Smooth muscle cell (in vitro differentiated cells): Measurements from ENCODE around the gene CYP39A1. TPM values are rescaled to one million over a fixed set of nuclear protein-coding genes. Genes with fewer than 3 reads are reported as not detected.
A peak's percentile ranks its signal among the peaks of the same experiment; 100 is the strongest.

Experiments used
- DNase-seq: peaks from one replicate; lab custom pipeline; 2025; ENCODE audit not compliant: unreplicated experiment; lab: John Stamatoyannopoulos, UW
- H2AFZ ChIP-seq: fragments of 200-600 bp; sonication (generic); 2 replicates; pipeline ENCODE4 v1.6.0; 2016; ENCODE audit warnings: antibody characterized with exemption, low read depth, mild to moderate bottlenecking
- H3F3A ChIP-seq: fragments of 200-600 bp; sonication (generic); 2 replicates; pipeline ENCODE4 v1.6.0; 2017; ENCODE audit warnings: antibody characterized with exemption, low read depth
- H3K27ac ChIP-seq: fragments of 200-600 bp; sonication (generic); 2 replicates; pipeline ENCODE4 v1.5.1; 2016; ENCODE audit warnings: low read depth, mild to moderate bottlenecking
- H3K27me3 ChIP-seq: fragments of 200-600 bp; sonication (generic); 2 replicates; pipeline ENCODE4 v1.6.1; 2016; ENCODE audit warnings: low read depth, mild to moderate bottlenecking
- H3K36me3 ChIP-seq: fragments of 200-600 bp; sonication (generic); 2 replicates; pipeline ENCODE4 v1.5.1; 2016; ENCODE audit warnings: low read depth
- H3K4me1 ChIP-seq: fragments of 200-600 bp; sonication (generic); 2 replicates; pipeline ENCODE4 v1.5.1; 2016; ENCODE audit warnings: low read depth
- H3K4me2 ChIP-seq: fragments of 200-600 bp; sonication (generic); 2 replicates; pipeline ENCODE4 v1.6.0; 2016; ENCODE audit warnings: mild to moderate bottlenecking
- H3K4me3 ChIP-seq: fragments of 200-600 bp; sonication (generic); 2 replicates; pipeline ENCODE4 v1.5.1; 2016; ENCODE audit warnings: mild to moderate bottlenecking
- H3K79me2 ChIP-seq: fragments of 200-600 bp; sonication (generic); 2 replicates; pipeline ENCODE4 v1.6.0; 2016; ENCODE audit warnings: low read depth, mild to moderate bottlenecking
- H3K9ac ChIP-seq: fragments of 200-600 bp; sonication (generic); 2 replicates; pipeline ENCODE4 v1.6.0; 2016; ENCODE audit warnings: low read depth
- H3K9me3 ChIP-seq: fragments of 200-600 bp; sonication (generic); replicated peaks from 2 replicates; pipeline ENCODE4 v1.5.1; 2016; ENCODE audit warnings: low read depth
- H4K20me1 ChIP-seq: fragments of 200-600 bp; sonication (generic); 2 replicates; pipeline ENCODE4 v1.6.0; 2016; ENCODE audit warnings: low read depth
- CTCF ChIP-seq: fragments of 200-600 bp; sonication (generic); IDR thresholded peaks from 2 replicates; pipeline ENCODE4 v1.5.1; 2017; ENCODE audit warnings: borderline replicate concordance, mild to moderate bottlenecking, antibody characterized with exemption; ENCODE audit not compliant: insufficient read depth, poor library complexity, severe bottlenecking
- WGBS: methylation state at CpG from one replicate; pipeline ENCODE4 v1.1.7; 2016; ENCODE audit warnings: low lambda C conversion rate; 5-methylcytosine and 5-hydroxymethylcytosine counted together
- polyA plus RNA-seq: library from polyadenylated mRNA; unstranded; fragments of >200 nt; fragmentation: Nextera tagmentation; extraction: Ambion mirVana; gene quantifications from 2 replicates; pipeline ENCODE4 v1.2.1, GENCODE V29; 2016
- total RNA-seq: library from RNA; depleted of rRNA; stranded (reverse); fragments of >200 nt; gene quantifications from 2 replicates; pipeline ENCODE4 v1.2.3, GENCODE V29; 2014

CYP39A1 gene
- total and polyA plus RNA-seq, 2 experiments from 2014 or later = 0.40 to 0.63 TPM

- H3F3A ChIP-seq = no peaks in the 10 kb centered on the region
- no peak overlapping the region for H3K27ac ChIP-seq
- TF ChIP-seq CTCF = no peak
- H3K36me3 ChIP-seq = no peaks in the 10 kb centered on the region
- no peak overlapping the region for H3K9ac ChIP-seq
- no peaks in the 10 kb centered on the region for H3K79me2 ChIP-seq
- 85% methylated on average over 3 of the region's 3 CpGs for WGBS
- H3K27me3 ChIP-seq = no peaks in the 10 kb centered on the region
- H3K4me2 ChIP-seq = no peak overlapping the region
- H4K20me1 ChIP-seq = no peaks in the 10 kb centered on the region
- DNase-seq = no peak
- H2AFZ ChIP-seq = no peak overlapping the region
- H3K9me3 ChIP-seq = peaks cover 8% of the 10 kb centered on the region
- H3K4me1 ChIP-seq = no peaks in the 10 kb centered on the region
- no peak overlapping the region for H3K4me3 ChIP-seq
Measured at GRCh38 chr6:46592046-46592445, 60.6 kb downstream of the CYP39A1 start.

- H3K36me3 ChIP-seq = no peaks in the 10 kb centered on the region
- no peaks in the 10 kb centered on the region for H3K27me3 ChIP-seq
- H3K4me1 ChIP-seq = no peaks in the 10 kb centered on the region
- peaks cover 8% of the 10 kb centered on the region for H3K9me3 ChIP-seq
- H3K4me2 ChIP-seq = no peak overlapping the region
- no peak for DNase-seq
- no peak for TF ChIP-seq CTCF
- H4K20me1 ChIP-seq = no peaks in the 10 kb centered on the region
- no peak overlapping the region for H3K4me3 ChIP-seq
- H3K9ac ChIP-seq = no peak overlapping the region
- H3K27ac ChIP-seq = no peak overlapping the region
- H2AFZ ChIP-seq = no peak overlapping the region
- H3F3A ChIP-seq = no peaks in the 10 kb centered on the region
- H3K79me2 ChIP-seq = no peaks in the 10 kb centered on the region
Measured at GRCh38 chr6:46590765-46591164, 61.9 kb downstream of the CYP39A1 start.

- Histone ChIP-seq H3K4me3 (no peak overlapping the region), H3K27me3 (no peaks in the 10 kb centered on the region), H4K20me1 (no peaks in the 10 kb centered on the region), H2AFZ (no peak overlapping the region), H3K79me2 (no peaks in the 10 kb centered on the region), H3K9ac (no peak overlapping the region), H3K36me3 (no peaks in the 10 kb centered on the region), H3K27ac (no peak overlapping the region), H3K4me2 (no peak overlapping the region), H3F3A (no peaks in the 10 kb centered on the region), H3K4me1 (peaks cover 5% of the 10 kb centered on the region), H3K9me3 (no peaks in the 10 kb centered on the region)
- DNase-seq = no peak
- no peak for TF ChIP-seq CTCF
- WGBS = 32% methylated on average over 2 of the region's 2 CpGs
Measured at GRCh38 chr6:46586906-46587305, 65.7 kb downstream of the CYP39A1 start.

- WGBS = 24% methylated on average over 3 of the region's 3 CpGs
- Histone ChIP-seq H3K4me1 (peaks cover 6% of the 10 kb centered on the region), H3K36me3 (no peaks in the 10 kb centered on the region), H3K9me3 (no peaks in the 10 kb centered on the region), H3K4me2 (peak overlapping the region; percentile 2), H3F3A (no peaks in the 10 kb centered on the region), H3K27me3 (no peaks in the 10 kb centered on the region), H3K79me2 (no peaks in the 10 kb centered on the region), H3K27ac (peak overlapping the region; percentile 63), H2AFZ (no peak overlapping the region), H3K4me3 (no peak overlapping the region), H3K9ac (no peak overlapping the region), H4K20me1 (no peaks in the 10 kb centered on the region)
- TF ChIP-seq CTCF = no peak
- no peak for DNase-seq
Measured at GRCh38 chr6:46584586-46584985, 68.0 kb downstream of the CYP39A1 start.
